ENCODE data around the gene TNFAIP3. TPM values are rescaled to one million over a fixed set of nuclear protein-coding genes. Genes with fewer than 3 reads are reported as not detected.
A peak's percentile ranks its signal among the peaks of the same experiment; 100 is the strongest.

The TNFAIP3 gene
- total and polyA plus RNA-seq, 2 donors (not counting 3 experiments of a cell fraction or from before 2014, with no cell fraction given), result 4.0 to 8.6 TPM

GRCh38 chr6:137900815-137901214, 33.8 kb downstream of the TNFAIP3 start:
- H2AFZ ChIP-seq (ENCODE audit: low read depth, low read length), result no peak overlapping the region
- BruUV-seq (replicated peaks), result no TSS peak
- peak; percentile 66 for DNase-seq (ENCODE audit: low read depth, low spot score)
- H3K9me1 ChIP-seq (replicated peaks; ENCODE audit: control insufficient read depth, extremely low read depth, insufficient read depth, low read length), result no peaks in the 10 kb centered on the region
- H3K4me2 ChIP-seq (ENCODE audit: insufficient read depth, low read length), result peak overlapping the region; percentile 16
- peaks cover 18% of the 10 kb centered on the region for H3K4me1 ChIP-seq (ENCODE audit: control insufficient read depth, extremely low read depth, insufficient read depth, low read length)
- H4K20me1 ChIP-seq (replicated peaks; ENCODE audit: control insufficient read depth, extremely low read depth, insufficient read depth, low read length), result no peaks in the 10 kb centered on the region
- no peak overlapping the region for H3K27ac ChIP-seq (ENCODE audit: insufficient read depth, low read depth, low read length)
- TF ChIP-seq MAX (IDR thresholded peaks at IDR 0.05; ENCODE audit: insufficient read depth, insufficient read length) (no peak), FOS (IDR thresholded peaks at IDR 0.05; ENCODE audit: borderline replicate concordance, insufficient read depth, low read length) (peak; percentile 26), GATA2 (IDR thresholded peaks at IDR 0.05; ENCODE audit: insufficient read depth, insufficient read length, low read depth, low read length) (peak; percentile 72)
- H3K27me3 ChIP-seq (ENCODE audit: control insufficient read depth in 2 of 2, insufficient read depth in 2 of 2, low read length in 2 of 2), result no peaks in the 10 kb centered on the region
- H3K36me3 ChIP-seq (ENCODE audit: control insufficient read depth in 2 of 2, extremely low read depth in 1 of 2, insufficient read depth in 2 of 2, low read length in 2 of 2), result no peaks in the 10 kb centered on the region
- FAIRE-seq, result no peak
- no peak overlapping the region for H3K9ac ChIP-seq (replicated peaks; ENCODE audit: extremely low read depth, insufficient read depth, low read length)
- ChIA-PET CTCF (interaction anchor here (1.0 to 1.8 kb wide), 8 partner anchors 10 to 104 kb away, joined by 3 to 8 read pairs (median 4); partner anchors contain the start of gene TNFAIP3), POLR2A (no interaction called here)
- H3K79me2 ChIP-seq (ENCODE audit: control insufficient read depth, insufficient read depth, low read length), result no peaks in the 10 kb centered on the region
- intact Hi-C loops (cut with micrococcal nuclease), result no loop called here
- H3K4me3 ChIP-seq (replicated peaks in 1 of 3; ENCODE audit: insufficient read depth in 1 of 3, low read depth in 1 of 3, low read length in 3 of 3), result no peak overlapping the region
- H3K9me3 ChIP-seq (replicated peaks; ENCODE audit: control insufficient read depth, insufficient read depth, low read length), result no peaks in the 10 kb centered on the region
- dilution Hi-C loops (cut with MboI; ENCODE audit: extremely low pct_ligation_motif_present, low sequenced_read_pairs), result no loop called here

GRCh38 chr6:137901454-137901853, 34.4 kb downstream of the TNFAIP3 start:
- no peak for FAIRE-seq
- BruUV-seq (replicated peaks), result no TSS peak
- Histone ChIP-seq H3K4me1 (ENCODE audit: control insufficient read depth, extremely low read depth, insufficient read depth, low read length) (peaks cover 18% of the 10 kb centered on the region), H3K9me3 (replicated peaks; ENCODE audit: control insufficient read depth, insufficient read depth, low read length) (no peaks in the 10 kb centered on the region), H3K79me2 (ENCODE audit: control insufficient read depth, insufficient read depth, low read length) (no peaks in the 10 kb centered on the region), H3K4me3 (replicated peaks in 1 of 3; ENCODE audit: insufficient read depth in 1 of 3, low read depth in 1 of 3, low read length in 3 of 3) (no peak overlapping the region), H3K27me3 (ENCODE audit: control insufficient read depth in 2 of 2, insufficient read depth in 2 of 2, low read length in 2 of 2) (no peaks in the 10 kb centered on the region), H3K9me1 (replicated peaks; ENCODE audit: control insufficient read depth, extremely low read depth, insufficient read depth, low read length) (no peaks in the 10 kb centered on the region), H3K36me3 (ENCODE audit: control insufficient read depth in 2 of 2, extremely low read depth in 1 of 2, insufficient read depth in 2 of 2, low read length in 2 of 2) (no peaks in the 10 kb centered on the region), H4K20me1 (replicated peaks; ENCODE audit: control insufficient read depth, extremely low read depth, insufficient read depth, low read length) (no peaks in the 10 kb centered on the region), H2AFZ (ENCODE audit: low read depth, low read length) (peak overlapping the region; percentile 19), H3K4me2 (ENCODE audit: insufficient read depth, low read length) (no peak overlapping the region), H3K27ac (ENCODE audit: insufficient read depth, low read depth, low read length) (no peak overlapping the region), H3K9ac (replicated peaks; ENCODE audit: extremely low read depth, insufficient read depth, low read length) (no peak overlapping the region)
- TF ChIP-seq JUN (IDR thresholded peaks at IDR 0.05; ENCODE audit: borderline replicate concordance, insufficient read depth, insufficient read length, low read depth) (no peak), POLR2A (IDR thresholded peaks at IDR 0.05; ENCODE audit: low read depth, low read length) (no peak), MYC (IDR thresholded peaks at IDR 0.05; ENCODE audit: low read depth, low read length) (no peak), FOS (IDR thresholded peaks at IDR 0.05; ENCODE audit: borderline replicate concordance, insufficient read depth, low read length) (no peak), EZH2 (IDR thresholded peaks at IDR 0.05; ENCODE audit: borderline replicate concordance, low read depth, low read length, severe bottlenecking) (no peak)
- intact Hi-C loops (cut with micrococcal nuclease), result no loop called here
- dilution Hi-C loops (cut with MboI; ENCODE audit: extremely low pct_ligation_motif_present, low sequenced_read_pairs), result no loop called here
- ChIA-PET POLR2A (no interaction called here), CTCF (interaction anchor here (1.0 to 1.7 kb wide), 9 partner anchors 9 to 103 kb away, joined by 3 to 8 read pairs (median 4); partner anchors contain the start of gene TNFAIP3)
- DNase-seq (ENCODE audit: low read depth, low spot score), result no peak
